Mammary epithelial cell (primary cell): ENCODE measurements around the gene SLC35F6.

Experiments used
- CTCF ChIP-seq, 2 donors: IDR thresholded peaks in 1 of 2; conservative IDR thresholded peaks in 1 of 2; 2 replicates each; pipeline ENCODE4 v1.5.1; 2011 to 2012; ENCODE audit warnings: inconsistent platforms in 2 of 2, low read length in 2 of 2, mild to moderate bottlenecking in 2 of 2, control low read depth in 1 of 2, low read depth in 1 of 2; ENCODE audit not compliant: insufficient read depth in 1 of 2; ENCODE audit errors: extremely low read depth in 1 of 2
- EZH2 ChIP-seq: IDR thresholded peaks from 2 replicates; pipeline ENCODE4 v1.6.1; 2012; ENCODE audit warnings: low read length, inconsistent platforms, borderline replicate concordance

- no peak for TF ChIP-seq CTCF (conservative IDR thresholded peaks at IDR 0.05 in 1 of 2, IDR thresholded peaks at IDR 0.05 in 1 of 2; ENCODE audit: extremely low read depth in 1 of 2, insufficient read depth in 1 of 2, low read depth in 1 of 2, low read length in 2 of 2)
- no peak for TF ChIP-seq EZH2
Observed at GRCh38 chr2:26763019-26763418, 1.1 kb upstream of the SLC35F6 start.
